Measurements from ENCODE around the gene STEAP4.

Gene STEAP4

DNA sequence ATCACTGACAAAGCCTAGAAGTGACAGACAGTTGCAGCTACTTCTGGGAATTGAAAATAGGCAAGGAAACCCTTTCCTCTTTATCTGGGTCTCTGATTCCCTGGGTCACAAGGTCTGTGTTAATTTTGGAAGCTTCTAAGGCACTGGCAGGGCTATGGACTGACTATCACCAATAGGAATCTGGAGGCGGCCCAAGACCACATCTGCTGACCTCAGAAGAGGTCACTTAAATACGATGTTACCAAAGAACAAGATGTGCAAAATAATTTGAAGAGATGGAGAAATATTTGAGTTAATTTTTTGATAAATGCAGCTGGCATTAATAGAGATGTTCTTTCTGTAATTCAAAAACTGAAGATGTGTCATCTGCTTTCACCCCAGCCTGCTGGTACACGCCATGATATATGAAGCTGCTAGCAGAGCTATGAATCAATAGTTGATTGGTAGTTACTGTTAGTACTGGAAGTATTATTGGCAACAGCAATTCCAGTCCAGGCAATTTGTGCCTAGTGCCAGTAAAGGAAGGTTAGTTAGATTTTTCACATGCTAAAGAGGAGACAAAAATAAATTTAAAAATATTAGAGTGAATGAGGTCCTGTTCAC is 5.5 kb upstream of the STEAP4 start:
- Histone ChIP-seq H3K27me3 (ENCODE audit: control insufficient read depth, insufficient read depth, low read length) (peaks cover 7% of the 10 kb centered on the region), H3K4me1 (ENCODE audit: control insufficient read depth, insufficient read depth, low read length) (0 out of 2 replicates have a peak, but pooled peaks cover under 1% of the 10 kb centered on the region)

DNA sequence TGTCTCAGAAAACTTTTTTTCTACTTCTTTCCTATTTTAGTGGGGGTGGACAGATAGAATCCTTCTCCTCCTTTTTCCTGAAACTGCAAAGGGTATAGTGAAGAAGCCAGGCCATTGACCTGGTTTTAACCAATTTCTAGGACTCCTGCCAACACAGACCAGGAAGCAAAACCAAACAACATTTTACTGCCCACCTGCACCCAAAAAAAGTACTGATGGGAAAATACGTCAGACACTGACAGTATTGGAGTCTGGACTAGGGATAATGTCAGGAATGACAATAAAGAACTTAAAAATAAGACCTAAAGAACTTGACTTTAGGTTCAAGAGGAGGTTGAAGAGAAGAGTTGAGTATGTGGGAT is 5.0 kb upstream of the STEAP4 start:
- Histone ChIP-seq H3K9me3 (ENCODE audit: control insufficient read depth, insufficient read depth, low read length) (no peaks in the 10 kb centered on the region), H3K27me3 (ENCODE audit: control insufficient read depth, insufficient read depth, low read length) (peaks cover 12% of the 10 kb centered on the region), H3K36me3 (ENCODE audit: control insufficient read depth, insufficient read depth, low read length) (no peaks in the 10 kb centered on the region), H3K9ac (ENCODE audit: low read depth, low read length) (no peak overlapping the region), H3K4me3 (ENCODE audit: low read depth, low read length) (no peak overlapping the region), H3K27ac (ENCODE audit: low read depth, low read length) (no peak overlapping the region), H3K4me1 (ENCODE audit: control insufficient read depth, insufficient read depth, low read length) (0 out of 2 replicates have a peak, but pooled peaks cover 5% of the 10 kb centered on the region)

More for the DNA sequence above, 5.5 kb upstream of the STEAP4 start:
- Histone ChIP-seq H3K4me3 (ENCODE audit: low read depth, low read length) (no peak overlapping the region), H3K36me3 (ENCODE audit: control insufficient read depth, insufficient read depth, low read length) (no peaks in the 10 kb centered on the region), H3K9me3 (ENCODE audit: control insufficient read depth, insufficient read depth, low read length) (no peaks in the 10 kb centered on the region), H3K27ac (ENCODE audit: low read depth, low read length) (no peak overlapping the region), H3K9ac (ENCODE audit: low read depth, low read length) (no peak overlapping the region)

DNA sequence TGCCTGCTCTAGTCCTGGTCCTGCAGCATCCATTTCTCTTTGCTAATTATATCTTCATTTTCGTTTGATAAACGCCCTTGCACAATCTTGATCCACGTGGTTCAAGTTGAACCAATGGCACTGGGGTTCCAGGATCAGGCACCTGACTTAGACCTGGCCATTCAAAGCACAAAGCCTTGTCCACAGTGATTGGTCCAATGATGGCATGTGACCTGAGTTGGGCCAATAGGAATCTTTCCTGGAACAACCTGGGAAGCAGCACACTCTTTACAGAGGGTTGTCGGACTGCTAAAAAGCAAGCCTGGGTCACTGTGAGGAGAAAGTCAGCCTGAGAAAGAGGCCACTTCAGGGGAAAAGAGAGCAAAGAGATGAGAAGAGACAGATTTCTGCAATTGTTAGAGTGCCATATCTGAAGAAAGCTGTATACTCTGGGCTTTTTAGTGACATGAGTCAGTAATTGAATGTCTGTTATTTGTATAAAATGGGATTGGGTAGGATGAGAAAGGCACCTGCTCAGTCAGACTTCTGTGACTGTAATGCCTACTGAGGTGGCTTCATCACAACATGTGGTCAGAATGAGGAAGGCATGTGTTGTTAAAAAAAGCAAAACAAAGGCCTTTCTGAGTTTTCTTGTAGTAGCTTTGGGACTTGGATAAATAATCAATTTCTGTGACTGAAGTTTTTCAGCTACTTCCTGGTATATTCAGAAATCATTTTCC is 4.4 kb upstream of the STEAP4 start:
- no peak overlapping the region for H3K27ac ChIP-seq (ENCODE audit: low read depth, low read length)
- H3K9ac ChIP-seq (ENCODE audit: low read depth, low read length) = no peak overlapping the region
- no peaks in the 10 kb centered on the region for H3K9me3 ChIP-seq (ENCODE audit: control insufficient read depth, insufficient read depth, low read length)
- H3K4me1 ChIP-seq (ENCODE audit: control insufficient read depth, insufficient read depth, low read length) = 0 out of 2 replicates have a peak, but pooled peaks cover 5% of the 10 kb centered on the region
- peaks cover 18% of the 10 kb centered on the region for H3K27me3 ChIP-seq (ENCODE audit: control insufficient read depth, insufficient read depth, low read length)
- no peak overlapping the region for H3K4me3 ChIP-seq (ENCODE audit: low read depth, low read length)
- H3K36me3 ChIP-seq (ENCODE audit: control insufficient read depth, insufficient read depth, low read length) = no peaks in the 10 kb centered on the region

DNA sequence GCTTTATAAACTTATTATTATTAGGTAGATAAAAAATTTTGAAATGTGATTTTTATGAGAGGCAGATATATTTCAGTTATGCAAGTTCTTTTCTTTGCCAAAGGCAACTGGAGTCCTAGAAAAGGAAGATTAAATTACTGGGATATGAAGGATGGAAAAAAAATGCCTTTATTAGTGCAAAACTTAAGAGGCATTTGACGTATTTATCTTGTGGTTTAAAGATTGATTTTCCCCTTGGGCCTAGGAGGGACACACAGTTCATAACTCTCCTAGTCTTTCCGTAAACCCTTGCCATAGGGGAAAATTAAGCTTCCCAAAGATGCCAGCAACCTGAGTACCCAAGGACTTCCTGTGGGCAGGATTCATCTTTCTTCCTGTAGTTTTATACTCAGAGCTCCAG is 3.1 kb upstream of the STEAP4 start:
- Histone ChIP-seq H3K4me1 (ENCODE audit: control insufficient read depth, insufficient read depth, low read length) (0 out of 2 replicates have a peak, but pooled peaks cover 5% of the 10 kb centered on the region), H3K9ac (ENCODE audit: low read depth, low read length) (no peak overlapping the region), H3K27ac (ENCODE audit: low read depth, low read length) (no peak overlapping the region), H3K9me3 (ENCODE audit: control insufficient read depth, insufficient read depth, low read length) (no peaks in the 10 kb centered on the region), H3K36me3 (ENCODE audit: control insufficient read depth, insufficient read depth, low read length) (no peaks in the 10 kb centered on the region), H3K4me3 (ENCODE audit: low read depth, low read length) (no peak overlapping the region), H3K27me3 (ENCODE audit: control insufficient read depth, insufficient read depth, low read length) (peaks cover 28% of the 10 kb centered on the region)

DNA sequence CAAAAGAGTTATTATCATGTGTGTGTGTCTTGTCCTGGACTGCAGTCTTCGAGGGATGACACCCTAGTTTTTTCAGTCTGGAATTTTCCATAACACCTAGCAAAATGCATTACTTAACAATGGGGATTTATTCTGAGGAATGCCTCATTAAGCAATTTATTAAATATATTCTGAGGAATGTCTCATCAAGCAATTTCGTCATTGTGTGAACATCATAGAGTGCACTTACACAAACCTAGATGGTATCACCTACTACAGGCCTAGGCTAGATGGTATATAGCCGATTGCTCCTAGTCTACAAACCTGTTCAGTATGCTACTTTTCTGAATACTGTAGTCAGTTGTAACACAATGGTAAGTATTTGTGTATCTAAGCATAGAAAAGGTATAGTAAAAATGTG is 1.1 kb upstream of the STEAP4 start:
- H3K4me1 ChIP-seq (ENCODE audit: control insufficient read depth, insufficient read depth, low read length) = 0 out of 2 replicates have a peak, but pooled peaks cover 5% of the 10 kb centered on the region
- peaks cover 28% of the 10 kb centered on the region for H3K27me3 ChIP-seq (ENCODE audit: control insufficient read depth, insufficient read depth, low read length)
- H3K27ac ChIP-seq (ENCODE audit: low read depth, low read length) = no peak overlapping the region
- no peak overlapping the region for H3K4me3 ChIP-seq (ENCODE audit: low read depth, low read length)
- no peaks in the 10 kb centered on the region for H3K9me3 ChIP-seq (ENCODE audit: control insufficient read depth, insufficient read depth, low read length)
- H3K9ac ChIP-seq (ENCODE audit: low read depth, low read length) = no peak overlapping the region
- no peaks in the 10 kb centered on the region for H3K36me3 ChIP-seq (ENCODE audit: control insufficient read depth, insufficient read depth, low read length)

DNA sequence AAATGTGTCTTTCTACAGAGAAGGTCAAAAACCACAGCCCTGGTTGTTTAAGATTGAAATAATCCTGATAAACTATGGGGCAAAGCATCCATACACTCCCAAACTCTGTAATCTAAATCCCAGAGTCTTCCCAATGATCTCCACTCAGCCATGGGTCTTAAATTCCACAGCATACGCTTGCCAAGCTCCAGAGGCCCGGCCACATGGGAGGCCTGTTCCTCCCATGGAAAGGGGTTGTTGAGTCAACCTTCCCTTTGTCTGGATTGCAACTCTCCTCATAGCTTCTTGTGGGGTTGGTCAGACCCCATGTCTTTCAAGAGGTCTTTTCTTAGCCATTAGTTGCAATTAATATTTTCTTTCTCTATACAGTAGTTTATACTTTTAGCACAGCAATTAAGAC is 718 bp upstream of the STEAP4 start:
- 0 out of 2 replicates have a peak, but pooled peaks cover 5% of the 10 kb centered on the region for H3K4me1 ChIP-seq (ENCODE audit: control insufficient read depth, insufficient read depth, low read length)
- no peak overlapping the region for H3K4me3 ChIP-seq (ENCODE audit: low read depth, low read length)
- H3K9ac ChIP-seq (ENCODE audit: low read depth, low read length) = no peak overlapping the region
- no peaks in the 10 kb centered on the region for H3K36me3 ChIP-seq (ENCODE audit: control insufficient read depth, insufficient read depth, low read length)
- no peak overlapping the region for H3K27ac ChIP-seq (ENCODE audit: low read depth, low read length)
- peaks cover 28% of the 10 kb centered on the region for H3K27me3 ChIP-seq (ENCODE audit: control insufficient read depth, insufficient read depth, low read length)
- H3K9me3 ChIP-seq (ENCODE audit: control insufficient read depth, insufficient read depth, low read length) = no peaks in the 10 kb centered on the region

DNA sequence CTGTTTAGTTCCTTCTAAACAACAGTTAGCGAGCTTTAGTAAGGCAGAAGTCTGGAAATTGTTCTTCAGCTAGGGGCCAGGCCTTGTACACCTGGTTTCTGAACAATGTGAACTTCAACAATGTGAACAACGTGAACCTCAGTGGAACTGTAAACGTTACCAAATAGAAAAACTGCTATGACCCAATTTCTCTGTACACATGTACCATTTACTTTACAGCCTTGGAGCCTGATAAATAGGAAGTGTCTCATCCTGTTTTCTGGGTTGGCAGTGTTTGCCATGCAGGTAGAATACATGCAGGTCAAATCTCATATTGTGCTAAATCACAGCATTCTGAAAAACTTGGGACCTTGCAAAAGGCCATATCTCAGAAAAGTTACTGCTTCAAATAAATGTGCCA is 1.6 kb downstream of the STEAP4 start:
- Histone ChIP-seq H3K9ac (ENCODE audit: low read depth, low read length) (no peak overlapping the region), H3K9me3 (ENCODE audit: control insufficient read depth, insufficient read depth, low read length) (no peaks in the 10 kb centered on the region), H3K4me1 (ENCODE audit: control insufficient read depth, insufficient read depth, low read length) (0 out of 2 replicates have a peak, but pooled peaks cover 5% of the 10 kb centered on the region), H3K4me3 (ENCODE audit: low read depth, low read length) (no peak overlapping the region), H3K27ac (ENCODE audit: low read depth, low read length) (no peak overlapping the region), H3K36me3 (ENCODE audit: control insufficient read depth, insufficient read depth, low read length) (no peaks in the 10 kb centered on the region), H3K27me3 (ENCODE audit: control insufficient read depth, insufficient read depth, low read length) (peaks cover 28% of the 10 kb centered on the region)

DNA sequence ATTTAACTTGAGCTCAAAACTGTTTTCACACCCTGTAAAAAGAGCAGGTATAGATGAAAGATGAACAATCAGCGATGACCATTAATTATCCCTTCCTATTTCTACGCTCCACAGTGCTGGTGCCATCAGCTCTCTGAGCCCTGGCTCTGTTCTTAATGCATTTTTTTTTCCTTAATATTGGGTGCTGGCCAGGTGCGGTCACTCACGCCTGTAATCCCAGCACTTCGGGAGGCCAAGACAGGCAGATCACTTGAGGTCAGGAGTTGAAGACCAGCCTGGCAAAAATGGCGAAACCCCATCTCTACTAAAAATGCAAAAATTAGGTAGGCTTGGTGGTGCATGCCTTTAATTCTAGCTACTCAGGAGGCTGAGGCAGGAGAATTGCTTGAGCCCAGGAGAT is 4.2 kb downstream of the STEAP4 start:
- H3K4me1 ChIP-seq (ENCODE audit: control insufficient read depth, insufficient read depth, low read length) = 0 out of 2 replicates have a peak, but pooled peaks cover 5% of the 10 kb centered on the region
- H3K27ac ChIP-seq (ENCODE audit: low read depth, low read length) = no peak overlapping the region
- no peaks in the 10 kb centered on the region for H3K9me3 ChIP-seq (ENCODE audit: control insufficient read depth, insufficient read depth, low read length)
- H3K9ac ChIP-seq (ENCODE audit: low read depth, low read length) = no peak overlapping the region
- no peaks in the 10 kb centered on the region for H3K36me3 ChIP-seq (ENCODE audit: control insufficient read depth, insufficient read depth, low read length)
- peaks cover 24% of the 10 kb centered on the region for H3K27me3 ChIP-seq (ENCODE audit: control insufficient read depth, insufficient read depth, low read length)
- no peak overlapping the region for H3K4me3 ChIP-seq (ENCODE audit: low read depth, low read length)

DNA sequence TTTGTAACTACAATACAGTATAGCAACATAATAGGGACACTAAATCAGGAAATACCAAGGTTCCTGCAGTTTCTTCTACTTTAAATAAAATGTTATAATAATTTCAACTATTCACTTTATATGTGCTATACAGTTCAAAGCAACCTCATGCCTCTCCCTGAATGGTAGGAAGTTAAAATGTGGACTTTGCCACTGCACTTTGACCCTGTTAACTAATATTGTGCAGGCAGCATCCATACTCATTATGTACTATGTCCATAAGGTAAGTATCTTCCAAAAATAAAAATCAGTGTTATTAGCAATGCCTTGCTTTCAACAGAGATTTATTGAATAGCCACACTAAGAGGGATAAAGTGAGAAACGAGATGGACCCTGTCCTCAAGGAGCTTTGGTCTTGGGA is 4.8 kb downstream of the STEAP4 start:
- H3K27me3 ChIP-seq (ENCODE audit: control insufficient read depth, insufficient read depth, low read length) = peaks cover 18% of the 10 kb centered on the region
- H3K4me3 ChIP-seq (ENCODE audit: low read depth, low read length) = no peak overlapping the region
- H3K9ac ChIP-seq (ENCODE audit: low read depth, low read length) = no peak overlapping the region
- H3K9me3 ChIP-seq (ENCODE audit: control insufficient read depth, insufficient read depth, low read length) = no peaks in the 10 kb centered on the region
- no peaks in the 10 kb centered on the region for H3K36me3 ChIP-seq (ENCODE audit: control insufficient read depth, insufficient read depth, low read length)
- H3K27ac ChIP-seq (ENCODE audit: low read depth, low read length) = no peak overlapping the region
- H3K4me1 ChIP-seq (ENCODE audit: control insufficient read depth, insufficient read depth, low read length) = 0 out of 2 replicates have a peak, but pooled peaks cover 1% of the 10 kb centered on the region

DNA sequence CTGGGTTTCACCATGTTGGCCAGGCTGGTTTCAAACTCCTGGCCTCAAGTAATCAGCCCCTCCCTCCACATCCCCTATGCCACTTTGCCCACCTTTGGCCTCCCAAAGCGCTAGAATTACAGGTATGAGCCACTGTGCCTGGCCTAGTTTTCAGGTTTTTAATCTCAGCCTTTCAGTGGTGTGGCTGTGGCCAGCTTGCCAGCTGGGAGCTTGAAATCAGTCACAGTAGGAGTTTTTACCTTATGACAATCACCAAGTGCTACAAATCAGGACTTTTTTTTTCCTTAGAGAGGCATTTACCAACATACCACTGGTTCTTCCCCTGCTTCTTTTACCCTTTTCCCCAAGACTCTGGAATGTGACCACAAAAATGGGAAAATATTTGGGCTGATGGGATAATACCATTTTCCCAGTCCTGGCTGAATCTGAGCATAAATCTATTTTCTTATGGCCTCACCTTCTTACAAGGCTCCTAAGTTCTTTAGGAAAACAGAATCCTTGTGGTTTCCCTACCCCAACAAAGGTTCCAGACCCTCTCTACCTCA is 6.2 kb downstream of the STEAP4 start:
- Histone ChIP-seq H3K27ac (ENCODE audit: low read depth, low read length) (no peak overlapping the region), H3K9me3 (ENCODE audit: control insufficient read depth, insufficient read depth, low read length) (no peaks in the 10 kb centered on the region)

DNA sequence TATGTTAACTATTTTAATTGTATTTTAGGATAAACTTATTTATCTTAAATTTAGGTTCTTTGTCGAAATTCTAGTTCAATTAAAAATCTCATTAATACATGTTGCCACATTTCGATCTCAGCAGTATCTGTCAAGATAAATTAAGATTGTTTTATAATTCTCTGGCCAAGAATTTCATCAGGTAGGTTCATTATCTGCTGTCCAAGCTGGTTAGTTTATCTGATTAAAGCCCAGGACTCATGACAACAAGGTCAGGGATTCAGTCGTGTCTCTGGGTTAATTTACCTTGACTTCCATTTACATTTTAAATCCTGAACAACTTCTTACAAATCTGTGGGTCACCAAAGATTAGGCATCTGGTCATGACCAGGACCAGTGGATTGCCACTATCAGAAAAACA is 7.6 kb downstream of the STEAP4 start:
- Histone ChIP-seq H3K36me3 (ENCODE audit: control insufficient read depth, insufficient read depth, low read length) (no peaks in the 10 kb centered on the region), H3K9ac (ENCODE audit: low read depth, low read length) (no peak overlapping the region), H3K4me1 (ENCODE audit: control insufficient read depth, insufficient read depth, low read length) (no peaks in the 10 kb centered on the region), H3K27me3 (ENCODE audit: control insufficient read depth, insufficient read depth, low read length) (no peaks in the 10 kb centered on the region), H3K4me3 (ENCODE audit: low read depth, low read length) (no peak overlapping the region), H3K9me3 (ENCODE audit: control insufficient read depth, insufficient read depth, low read length) (no peaks in the 10 kb centered on the region), H3K27ac (ENCODE audit: low read depth, low read length) (no peak overlapping the region)

More for the DNA sequence above, 6.2 kb downstream of the STEAP4 start:
- H3K36me3 ChIP-seq (ENCODE audit: control insufficient read depth, insufficient read depth, low read length) = no peaks in the 10 kb centered on the region
- H3K4me1 ChIP-seq (ENCODE audit: control insufficient read depth, insufficient read depth, low read length) = no peaks in the 10 kb centered on the region
- no peak overlapping the region for H3K4me3 ChIP-seq (ENCODE audit: low read depth, low read length)
- no peak overlapping the region for H3K9ac ChIP-seq (ENCODE audit: low read depth, low read length)
- H3K27me3 ChIP-seq (ENCODE audit: control insufficient read depth, insufficient read depth, low read length) = peaks cover 4% of the 10 kb centered on the region; the same call in 1 of the 2 replicates

All from HUES48 (cell line).